HG02763 (cell line): ENCODE measurements around the gene UGT1A6.
"Not testable (repeated sequence)": the region's sequence is repeated elsewhere in the genome, so short reads cannot be mapped to it uniquely, and the experiment has no call there.

Experiments used
- ATAC-seq: cut with Tn5 transposase; IDR thresholded peaks from one replicate; pipeline ENCODE4 v1.9.1; 2021; ENCODE audit warnings: mild to moderate bottlenecking, moderate library complexity; ENCODE audit not compliant: unreplicated experiment

UGT1A6 gene

GRCh38 chr2:233692648-233693047 is at the start of gene UGT1A6:
Gene UGT1A6 (plus strand): TSS chr2:233692890. CDS start chr2:233693005, 115 bp downstream.
- no peak for ATAC-seq

- no peak for ATAC-seq
Observed at GRCh38 chr2:233643128-233643527, 49.6 kb upstream of the UGT1A6 start.

DNA sequence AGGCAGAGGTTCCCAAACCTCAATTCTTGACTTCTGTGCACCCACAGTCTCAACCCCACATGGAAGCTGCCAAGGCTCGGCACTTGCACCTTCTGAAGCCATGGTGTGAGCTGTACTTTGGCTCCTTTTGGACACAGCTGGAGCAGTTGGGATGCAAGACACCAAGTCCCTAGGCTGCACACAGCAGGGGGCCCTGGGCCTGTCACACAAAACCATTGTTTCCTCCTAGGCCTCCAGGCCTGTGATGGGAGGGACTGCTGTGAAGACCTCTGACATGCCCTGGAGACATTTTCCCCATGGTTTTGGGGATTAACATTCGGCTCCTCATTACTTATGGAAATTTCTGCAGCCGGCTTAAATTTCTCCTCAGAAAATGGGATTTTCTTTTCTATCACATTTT is 46.7 kb upstream of the UGT1A6 start:
- ATAC-seq: not testable (repeated sequence)

DNA sequence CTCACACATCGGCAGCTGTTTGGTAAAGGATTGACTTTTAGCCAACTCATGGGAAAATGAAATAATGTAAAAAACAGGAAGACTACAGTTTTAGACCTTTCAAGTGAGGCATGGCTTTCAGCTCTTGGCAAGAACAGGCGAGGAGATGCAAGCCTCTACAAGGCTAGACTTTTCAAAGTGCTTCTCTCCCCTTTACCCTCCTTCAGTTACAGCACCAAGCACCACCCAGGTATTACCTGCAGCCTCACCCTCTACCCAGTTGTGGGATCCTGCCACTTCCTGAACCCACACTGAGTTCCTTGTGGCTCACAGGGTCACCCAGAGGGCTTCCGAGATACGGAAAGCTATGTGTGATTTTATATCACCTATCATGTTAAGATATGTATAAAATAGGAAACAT is 41.7 kb upstream of the UGT1A6 start:
- no peak for ATAC-seq

- ATAC-seq: no peak
Observed at GRCh38 chr2:233651430-233651829, 41.3 kb upstream of the UGT1A6 start.

GRCh38 chr2:233654501-233654900 is 38.2 kb upstream of the UGT1A6 start:
- no peak for ATAC-seq

GRCh38 chr2:233655043-233655442 is 37.6 kb upstream of the UGT1A6 start:
- no peak for ATAC-seq

GRCh38 chr2:233655943-233656342 is 36.7 kb upstream of the UGT1A6 start:
- not testable (repeated sequence) for ATAC-seq

DNA sequence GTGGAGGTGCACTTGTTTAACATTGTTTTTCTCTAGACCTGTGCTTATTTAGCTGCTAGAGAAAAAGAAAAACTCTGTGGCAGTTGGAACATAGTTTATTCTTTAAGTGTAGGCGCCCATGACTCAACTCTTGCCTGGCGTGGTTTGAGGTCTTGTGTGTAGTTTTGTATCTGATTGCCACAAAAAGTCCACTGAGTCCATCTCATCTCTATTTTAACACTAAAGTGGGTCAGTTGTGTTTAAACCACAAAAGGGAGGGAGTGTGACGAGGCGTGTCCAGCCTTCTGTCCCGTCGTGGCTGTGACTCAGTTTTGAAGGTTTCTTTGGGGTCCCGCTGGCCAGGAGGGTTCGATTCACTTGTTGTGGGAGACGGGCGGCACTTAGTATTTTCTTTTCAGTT is 36.2 kb upstream of the UGT1A6 start:
- ATAC-seq: no peak

GRCh38 chr2:233658610-233659009 is 34.1 kb upstream of the UGT1A6 start:
- no peak for ATAC-seq

DNA sequence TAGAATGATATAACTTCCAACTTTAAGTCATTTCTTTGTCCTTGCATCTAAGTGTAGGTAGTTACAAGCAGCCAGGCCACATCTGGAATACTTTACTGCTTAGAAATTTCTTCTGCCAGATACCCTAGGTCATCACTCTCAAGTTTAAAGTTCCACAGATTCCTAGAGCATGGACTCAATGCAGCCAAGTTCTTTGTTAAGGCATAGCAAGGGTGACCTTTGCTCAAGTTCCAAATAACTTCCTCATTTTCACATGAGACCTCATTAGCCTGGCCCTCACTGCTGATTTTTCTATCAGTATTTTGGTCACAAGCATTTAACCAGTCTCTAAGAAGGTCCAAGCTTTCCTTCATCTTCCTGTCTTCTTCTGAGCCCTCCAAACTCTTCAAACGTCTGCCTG is 28.8 kb upstream of the UGT1A6 start:
- no peak for ATAC-seq

- no peak for ATAC-seq
Observed at GRCh38 chr2:233668605-233669260, 24.0 kb upstream of the UGT1A6 start.

- ATAC-seq: no peak
Observed at GRCh38 chr2:233671290-233672161, 21.2 kb upstream of the UGT1A6 start, which contains the start of gene UGT1A9. Gene UGT1A9 (plus strand): TSS chr2:233671898. CDS start chr2:233671935, 37 bp downstream.

- no peak for ATAC-seq
Observed at GRCh38 chr2:233672886-233673285, 19.8 kb upstream of the UGT1A6 start.

DNA sequence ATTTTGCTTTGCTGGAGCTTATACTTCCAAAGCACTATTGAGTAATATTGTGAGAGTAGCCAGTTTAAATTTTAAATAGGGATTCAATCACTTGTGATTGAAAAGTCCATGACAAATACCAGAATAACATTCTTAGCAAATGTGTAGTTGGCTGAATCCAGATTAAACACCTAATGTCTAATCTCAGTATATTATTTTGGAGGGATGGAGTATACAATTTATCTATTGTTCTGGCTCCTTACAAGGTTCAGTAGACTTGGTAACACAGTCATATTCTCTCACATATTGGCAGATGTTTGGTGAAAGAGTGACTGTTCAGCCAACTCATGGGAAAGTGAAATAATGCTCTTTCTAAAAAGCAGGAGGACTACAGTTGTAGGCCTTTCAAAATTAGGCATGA is 18.8 kb upstream of the UGT1A6 start:
- ATAC-seq: no peak

GRCh38 chr2:233674314-233674713 is 18.4 kb upstream of the UGT1A6 start:
- no peak for ATAC-seq

GRCh38 chr2:233674995-233675394 is 17.7 kb upstream of the UGT1A6 start:
- ATAC-seq: no peak

- no peak for ATAC-seq
Observed at GRCh38 chr2:233676046-233676445, 16.6 kb upstream of the UGT1A6 start.

GRCh38 chr2:233679196-233679595 is 13.5 kb upstream of the UGT1A6 start:
- no peak for ATAC-seq

DNA sequence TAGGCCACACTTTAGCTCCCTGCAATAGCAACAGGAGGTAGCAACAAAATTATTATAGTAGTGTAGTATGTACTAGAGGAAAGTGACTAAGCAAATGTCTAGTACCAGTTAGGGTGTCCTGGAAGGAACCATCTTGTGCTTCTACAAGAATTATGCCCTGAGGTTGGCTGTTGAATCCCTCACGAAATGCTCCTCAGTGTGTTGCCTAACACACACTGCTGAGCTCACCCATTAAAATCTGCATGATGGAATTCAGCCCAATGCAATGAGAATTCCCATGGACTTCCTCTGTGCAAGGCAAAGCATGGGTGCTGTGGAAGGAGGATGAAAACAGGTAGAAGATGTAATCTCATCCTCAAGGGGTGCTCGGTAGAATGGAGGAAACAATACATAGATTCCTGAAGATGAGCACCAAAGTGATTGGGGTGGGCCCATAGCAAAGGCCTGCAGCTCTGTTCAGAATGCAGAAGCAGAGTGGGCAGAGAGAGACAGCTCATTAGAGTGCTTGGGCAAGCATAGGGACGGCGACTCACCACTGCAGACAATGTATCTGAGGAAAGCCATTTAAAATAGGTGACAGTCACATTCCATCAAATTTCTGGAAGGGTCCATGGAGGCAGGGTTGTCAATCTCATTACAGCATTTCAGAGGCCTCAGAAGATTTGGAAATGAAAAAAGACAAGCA is 12.2 kb upstream of the UGT1A6 start:
- no peak for ATAC-seq

DNA sequence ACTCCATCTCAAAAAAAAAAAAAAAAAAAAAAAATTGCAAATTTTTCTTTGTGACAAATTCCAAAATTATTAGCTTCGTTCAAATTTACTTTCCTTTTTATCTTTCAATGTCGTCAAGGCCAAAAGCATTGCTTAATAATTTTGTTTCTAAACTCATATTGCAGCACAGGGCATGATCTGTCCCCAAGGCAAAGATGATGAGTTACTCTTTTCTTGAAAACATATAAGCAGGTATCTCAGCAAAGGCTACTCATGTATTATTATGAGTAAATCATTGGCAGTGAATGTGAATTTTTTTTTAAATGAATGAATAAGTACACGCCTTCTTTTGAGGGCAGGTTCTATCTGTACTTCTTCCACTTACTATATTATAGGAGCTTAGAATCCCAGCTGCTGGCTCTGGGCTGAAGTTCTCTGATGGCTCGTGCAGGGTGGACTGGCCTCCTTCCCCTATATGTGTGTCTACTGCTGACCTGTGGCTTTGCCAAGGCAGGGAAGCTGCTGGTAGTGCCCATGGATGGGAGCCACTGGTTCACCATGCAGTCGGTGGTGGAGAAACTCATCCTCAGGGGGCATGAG is 11.1 kb upstream of the UGT1A6 start, which contains the start of gene UGT1A7:
UGT1A7 (plus strand) TSS at position 381 of the 579 bp plus-strand sequence; CDS start at position 418, 37 bp downstream.
- ATAC-seq: no peak
